Midbrain (tissue), 1 donor: ENCODE data around the gene RBP4.
A peak's percentile ranks its signal among the peaks of the same experiment; 100 is the strongest.

ENCODE experiments used
- DNase-seq: peaks from one replicate; lab custom pipeline; 2025; lab: John Stamatoyannopoulos, UW

RBP4 gene

GRCh38 chr10:93595378-93596161, 5.5 kb downstream of the RBP4 start:
- DNase-seq: no peak

- no peak for DNase-seq
Measured at GRCh38 chr10:93594518-93594917, 6.5 kb downstream of the RBP4 start.

- DNase-seq: no peak
Measured at GRCh38 chr10:93593749-93594148, 7.3 kb downstream of the RBP4 start.

DNA sequence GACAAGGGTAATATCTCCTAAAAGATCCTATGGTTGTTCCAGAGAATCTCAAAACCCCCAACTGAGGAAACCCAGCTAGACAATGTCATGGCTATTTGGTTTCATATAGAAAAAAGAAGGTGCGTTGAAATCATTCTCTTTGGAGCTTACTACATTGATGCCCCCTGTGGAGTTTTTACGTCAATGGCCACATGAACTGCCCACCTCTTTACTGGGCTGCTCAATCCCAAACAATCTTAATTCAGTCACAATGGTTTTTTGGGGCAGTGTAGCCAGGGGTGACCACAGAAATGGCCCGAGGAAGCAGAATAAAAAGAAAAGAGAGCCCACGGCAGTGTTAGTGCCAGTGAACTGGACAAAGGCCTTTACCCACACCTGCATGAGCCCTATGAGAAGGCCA, 7.8 kb downstream of the RBP4 start:
- DNase-seq: no peak

GRCh38 chr10:93591065-93591808, 9.8 kb downstream of the RBP4 start:
- no peak for DNase-seq

DNA sequence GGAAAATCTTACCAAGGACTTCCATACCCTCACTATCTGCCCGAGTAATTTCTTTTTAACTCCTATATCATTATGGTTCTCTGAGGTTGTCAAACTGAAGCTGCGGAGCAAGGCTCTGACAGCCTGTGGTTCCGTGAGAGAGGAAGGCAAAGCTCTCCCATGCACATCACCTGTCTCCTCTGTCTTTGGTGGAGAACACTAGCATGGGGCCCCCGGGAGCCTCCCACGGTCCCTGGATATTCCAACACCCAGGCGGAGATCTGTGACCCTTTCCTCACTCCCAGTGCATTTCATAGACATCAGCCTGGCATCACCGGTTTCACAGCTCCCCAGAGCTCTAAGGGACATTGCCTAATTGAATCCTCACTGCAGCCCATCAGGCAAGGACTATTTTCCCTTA, 10.4 kb downstream of the RBP4 start:
- DNase-seq: no peak

GRCh38 chr10:93589648-93590562, 11.1 kb downstream of the RBP4 start:
- DNase-seq: no peak

GRCh38 chr10:93584445-93584844, 16.6 kb downstream of the RBP4 start:
- no peak for DNase-seq

DNA sequence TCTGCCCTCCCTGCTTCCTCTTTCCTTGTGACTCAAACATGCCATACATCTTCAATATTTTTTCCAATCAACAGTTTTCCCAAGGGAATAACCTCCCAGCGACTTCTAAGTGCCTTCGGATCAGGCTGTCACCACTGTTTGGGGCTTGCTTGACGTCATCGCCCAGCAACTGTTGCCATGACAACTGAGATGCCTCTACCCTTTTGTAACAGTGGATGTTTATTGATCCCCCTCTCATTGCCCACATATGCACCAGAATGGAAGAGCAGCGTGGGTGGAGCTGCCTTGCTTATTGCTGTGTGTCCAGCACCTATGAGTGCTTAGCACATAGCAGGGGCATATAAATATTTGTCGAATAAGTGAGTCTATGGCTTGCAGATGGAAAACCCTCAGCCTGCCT, 20.2 kb downstream of the RBP4 start:
- DNase-seq: no peak

- no peak for DNase-seq
Measured at GRCh38 chr10:93579985-93580711, 20.9 kb downstream of the RBP4 start.

DNA sequence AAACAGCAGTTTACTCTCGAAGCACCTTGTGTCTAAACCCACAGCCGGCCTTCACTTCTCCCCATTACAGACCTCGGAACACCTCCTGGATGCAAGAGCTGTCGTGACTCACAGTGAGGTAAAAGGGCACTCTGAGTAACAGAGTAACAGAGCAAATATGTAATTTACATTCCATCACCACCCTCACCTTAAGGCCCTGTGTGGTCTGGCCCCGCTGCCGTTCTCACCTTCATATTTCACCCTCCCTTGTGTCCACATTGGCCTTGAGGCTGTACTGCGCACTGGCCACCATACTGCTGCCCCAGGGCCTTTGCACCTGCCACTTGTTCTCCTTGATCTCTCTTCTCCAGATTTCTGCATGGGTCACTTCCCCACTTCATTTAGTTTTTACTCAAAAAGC, 21.9 kb downstream of the RBP4 start:
- DNase-seq: no peak

- DNase-seq: no peak
Measured at GRCh38 chr10:93577565-93577964, 23.5 kb downstream of the RBP4 start.

- DNase-seq: no peak
Measured at GRCh38 chr10:93576888-93577287, 24.1 kb downstream of the RBP4 start.

DNA sequence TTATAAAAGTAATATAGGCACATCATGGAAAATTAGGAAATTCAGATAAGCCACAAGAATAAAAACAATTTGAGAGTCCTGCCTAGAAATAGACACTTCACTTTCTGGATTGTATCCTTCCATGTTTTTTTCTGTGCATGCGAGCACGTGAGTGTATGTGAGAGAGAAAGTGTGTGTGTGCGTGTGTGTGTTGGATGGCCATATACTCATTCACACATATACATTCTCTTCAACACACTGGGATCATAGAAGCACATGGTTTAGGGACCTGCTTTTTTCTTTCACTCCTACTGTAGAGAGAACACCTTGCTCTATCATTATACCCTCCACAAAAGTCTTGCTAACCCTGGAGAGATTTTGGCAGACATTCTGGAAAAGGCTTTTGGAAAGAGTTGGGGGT, 27.1 kb downstream of the RBP4 start:
- DNase-seq: no peak

GRCh38 chr10:93573051-93573909, 27.8 kb downstream of the RBP4 start:
- peak; percentile 25 for DNase-seq

DNA sequence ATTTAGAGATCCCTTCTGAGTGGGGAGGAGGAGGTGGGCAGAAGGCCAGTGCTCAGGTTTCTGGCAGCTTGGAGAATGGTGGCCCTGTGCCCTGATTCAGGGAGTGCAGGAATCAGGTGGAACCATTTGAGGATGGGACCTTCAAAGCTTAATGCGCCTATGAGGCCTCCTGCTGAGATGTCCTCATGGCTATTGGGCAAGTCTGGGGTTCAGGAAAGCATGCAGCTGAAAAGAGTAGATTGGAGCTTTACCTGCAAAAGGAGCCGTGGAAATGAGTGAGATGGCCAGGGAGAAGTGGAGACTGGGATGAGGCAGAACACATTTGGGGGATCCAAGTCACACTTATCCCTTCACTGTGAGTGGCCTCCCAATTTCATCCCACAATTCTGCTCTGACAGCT, 28.4 kb downstream of the RBP4 start:
- no peak for DNase-seq

DNA sequence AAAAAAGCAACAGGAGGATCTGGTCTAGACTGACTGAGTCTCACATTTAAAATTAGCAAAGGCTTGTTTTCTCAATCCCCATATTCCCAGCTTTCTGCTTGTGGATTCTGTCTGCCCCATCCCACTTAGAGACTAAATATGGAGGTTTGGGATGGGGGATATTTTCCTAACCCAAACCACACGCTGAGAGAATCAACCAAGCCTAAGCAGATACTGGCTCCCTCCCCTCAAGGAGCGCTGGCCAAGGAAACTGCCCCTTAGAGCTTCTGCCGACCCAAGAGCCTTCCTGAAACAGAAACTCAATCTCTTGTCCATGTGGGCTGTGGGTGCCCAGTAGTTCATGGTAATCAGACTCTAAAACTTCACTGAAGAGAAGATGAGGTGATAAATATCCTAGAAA, 30.7 kb downstream of the RBP4 start:
- no peak for DNase-seq

DNA sequence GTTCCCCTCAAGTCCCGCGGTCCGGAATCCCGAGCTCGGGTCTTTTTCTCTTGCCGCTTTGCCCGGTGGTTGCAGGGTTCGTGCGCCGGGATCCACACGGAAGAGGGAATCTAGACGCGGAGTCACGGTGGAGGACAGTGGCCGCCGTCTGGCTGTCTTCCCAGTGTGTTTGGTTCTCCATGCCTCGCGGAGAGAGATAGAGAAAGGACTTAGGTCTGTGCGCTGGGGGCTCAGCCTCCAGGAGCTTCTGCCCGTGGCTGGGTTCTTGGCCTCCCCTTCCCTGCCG, 33.0 kb downstream of the RBP4 start:
- no peak for DNase-seq

DNA sequence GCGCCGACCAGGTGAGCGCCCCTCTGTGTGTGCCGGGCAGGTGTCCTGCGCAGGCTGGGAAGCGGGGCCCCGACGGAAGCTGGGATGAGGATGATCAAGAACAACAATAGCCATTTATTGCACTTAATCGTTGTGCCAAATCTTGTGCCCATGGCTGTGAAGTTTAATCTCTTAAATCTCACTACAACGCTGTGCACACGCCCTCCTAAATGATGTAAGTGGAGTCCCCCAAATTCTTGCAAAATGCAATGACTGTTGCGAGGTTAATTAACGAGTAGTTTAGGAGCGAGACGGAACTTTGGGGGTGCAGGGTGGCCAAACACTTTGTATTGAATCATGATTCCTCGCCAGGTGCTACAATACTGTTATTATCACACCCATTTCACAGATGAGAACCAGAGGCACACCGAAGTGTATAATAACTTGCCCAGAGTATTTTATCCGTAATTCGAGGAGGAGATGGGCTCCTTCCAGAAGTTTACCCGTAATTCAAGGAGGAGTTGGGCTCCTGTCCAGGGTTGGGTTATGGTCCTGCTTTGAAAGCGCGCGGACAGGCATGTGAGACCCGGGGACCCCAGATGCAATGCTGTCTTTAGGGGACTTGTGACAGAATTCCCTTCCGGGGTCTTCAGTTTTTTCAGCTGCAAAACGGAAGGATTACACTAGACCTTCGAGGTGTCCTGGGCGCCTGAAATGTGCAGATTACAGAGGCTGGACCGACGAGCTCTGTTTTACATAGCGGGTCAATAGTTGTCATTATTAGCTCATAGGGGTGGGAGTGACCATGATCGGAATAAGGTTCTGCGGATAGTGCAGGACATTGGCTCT, 33.5 kb downstream of the RBP4 start:
- DNase-seq: no peak
